Panc1 (cell line): ENCODE results near the gene FGF14. TPM values are rescaled to one million over a fixed set of nuclear protein-coding genes. Genes with fewer than 3 reads are reported as not detected.

ENCODE experiments used
- ATAC-seq: fragments of 200-7000 bp; cut with Tn5 transposase; 2 replicates; pipeline ENCODE4 v1.9.1; 2020; ENCODE audit warnings: mild to moderate bottlenecking, moderate library complexity
- BruUV-seq: library from RNA; stranded (reverse); fragments of 400-500 nt; replicated peaks from 2 replicates; lab custom pipeline; 2021; lab: Mats Ljungman, UMichigan
- CTCF ChIA-PET: fragments of 300-600 bp; sonication (Branson Sonifier 250); formaldehyde crosslinking; loops from one replicate; lab custom pipeline; 2022; ENCODE audit warnings: antibody characterized with exemption; lab: Charles Lee
- POLR2A ChIA-PET: fragments of 300-600 bp; sonication (Branson Sonifier 250); formaldehyde crosslinking; loops from one replicate; lab custom pipeline; 2022; ENCODE audit warnings: antibody characterized with exemption; lab: Charles Lee
- DNase-seq: peaks from one replicate; pipeline ENCODE4 v3.0.0-alpha.2; 2010; ENCODE audit warnings: low read depth, low spot score
- H3K27ac ChIP-seq: 2 replicates; pipeline ENCODE4 v1.5.1; 2011; ENCODE audit warnings: mild to moderate bottlenecking, low read length, inconsistent platforms
- H3K27me3 ChIP-seq: fragments of 200-500 bp; sonication (Bioruptor generic); 2 replicates; pipeline ENCODE4 v1.6.0; 2014; ENCODE audit warnings: low read length, inconsistent platforms; ENCODE audit not compliant: control insufficient read depth, insufficient read depth
- H3K36me3 ChIP-seq: fragments of 200-500 bp; sonication (Bioruptor generic); 2 replicates; pipeline ENCODE4 v1.5.1; 2014; ENCODE audit warnings: inconsistent platforms, mild to moderate bottlenecking, low read length, moderate library complexity; ENCODE audit not compliant: control insufficient read depth, insufficient read depth
- H3K4me1 ChIP-seq: 2 replicates; pipeline ENCODE4 v1.5.1; 2011; ENCODE audit warnings: inconsistent platforms, mild to moderate bottlenecking, low read length, moderate library complexity; ENCODE audit not compliant: control insufficient read depth, insufficient read depth
- H3K4me3 ChIP-seq, 2 experiments: 2 replicates each; pipeline ENCODE4 v1.5.1; 2011 to 2012; ENCODE audit warnings: low read depth in 2 of 2, low read length in 2 of 2, mild to moderate bottlenecking in 2 of 2, inconsistent platforms in 1 of 2, moderate library complexity in 1 of 2
- H3K9me3 ChIP-seq: fragments of 200-500 bp; sonication (Bioruptor generic); 2 replicates; pipeline ENCODE4 v1.5.1; 2014; ENCODE audit warnings: low read depth, mild to moderate bottlenecking, inconsistent platforms, low read length, moderate library complexity; ENCODE audit not compliant: control insufficient read depth, insufficient read depth
- CTCF ChIP-seq: fragments of 450-650 bp; IDR thresholded peaks from 2 replicates; pipeline ENCODE4 v1.5.1; 2017; ENCODE audit warnings: mild to moderate bottlenecking
- POLR2AphosphoS5 ChIP-seq: IDR thresholded peaks from 2 replicates; pipeline ENCODE4 v1.6.1; 2012; ENCODE audit warnings: mild to moderate bottlenecking, low read depth, low read length, moderate library complexity
- SIN3A ChIP-seq: IDR thresholded peaks from 2 replicates; pipeline ENCODE4 v1.6.1; 2012; ENCODE audit warnings: low read depth, mild to moderate bottlenecking, low read length, moderate library complexity, borderline replicate concordance; ENCODE audit not compliant: insufficient read depth
- TCF7L2 ChIP-seq: IDR thresholded peaks from 2 replicates; pipeline ENCODE4 v1.6.1; 2011; ENCODE audit warnings: mild to moderate bottlenecking, low read depth, low read length, inconsistent platforms
- in situ Hi-C: cut with HindIII; loops from 2 replicates; pipeline ENCODE4 v1.10.0; 2016; ENCODE audit warnings: low sequenced_read_pairs, low pct_unique_long_range_greater_than_20kb
- intact Hi-C: fragments of 100-400 bp; cut with micrococcal nuclease; formaldehyde crosslinking; loops from one replicate; pipeline ENCODE4 v1.10.0; 2022; ENCODE audit not compliant: unreplicated experiment
- total RNA-seq: library from RNA; stranded (reverse); gene quantifications from one replicate; pipeline ENCODE4 v1.2.1, GENCODE V29; 2021; ENCODE audit not compliant: unreplicated experiment
- TF ChIP-seq, protein P1 (sequence below), 2 experiments: IDR thresholded peaks; 2 replicates each; pipeline ENCODE4 v1.6.1; 2011 to 2012; ENCODE audit warnings: low read depth in 2 of 2, control low read depth in 1 of 2, low read length in 1 of 2, mild to moderate bottlenecking in 1 of 2, moderate library complexity in 1 of 2; ENCODE audit not compliant: insufficient read depth in 1 of 2

The FGF14 gene
- total RNA-seq, 1 experiment from 2014 or later, result 0.03 TPM

- H3K36me3 ChIP-seq, result no peaks in the 10 kb centered on the region
- ATAC-seq (no peak), DNase-seq (no peak)
- no peaks in the 10 kb centered on the region for H3K4me1 ChIP-seq
- TF ChIP-seq, protein P1, sequence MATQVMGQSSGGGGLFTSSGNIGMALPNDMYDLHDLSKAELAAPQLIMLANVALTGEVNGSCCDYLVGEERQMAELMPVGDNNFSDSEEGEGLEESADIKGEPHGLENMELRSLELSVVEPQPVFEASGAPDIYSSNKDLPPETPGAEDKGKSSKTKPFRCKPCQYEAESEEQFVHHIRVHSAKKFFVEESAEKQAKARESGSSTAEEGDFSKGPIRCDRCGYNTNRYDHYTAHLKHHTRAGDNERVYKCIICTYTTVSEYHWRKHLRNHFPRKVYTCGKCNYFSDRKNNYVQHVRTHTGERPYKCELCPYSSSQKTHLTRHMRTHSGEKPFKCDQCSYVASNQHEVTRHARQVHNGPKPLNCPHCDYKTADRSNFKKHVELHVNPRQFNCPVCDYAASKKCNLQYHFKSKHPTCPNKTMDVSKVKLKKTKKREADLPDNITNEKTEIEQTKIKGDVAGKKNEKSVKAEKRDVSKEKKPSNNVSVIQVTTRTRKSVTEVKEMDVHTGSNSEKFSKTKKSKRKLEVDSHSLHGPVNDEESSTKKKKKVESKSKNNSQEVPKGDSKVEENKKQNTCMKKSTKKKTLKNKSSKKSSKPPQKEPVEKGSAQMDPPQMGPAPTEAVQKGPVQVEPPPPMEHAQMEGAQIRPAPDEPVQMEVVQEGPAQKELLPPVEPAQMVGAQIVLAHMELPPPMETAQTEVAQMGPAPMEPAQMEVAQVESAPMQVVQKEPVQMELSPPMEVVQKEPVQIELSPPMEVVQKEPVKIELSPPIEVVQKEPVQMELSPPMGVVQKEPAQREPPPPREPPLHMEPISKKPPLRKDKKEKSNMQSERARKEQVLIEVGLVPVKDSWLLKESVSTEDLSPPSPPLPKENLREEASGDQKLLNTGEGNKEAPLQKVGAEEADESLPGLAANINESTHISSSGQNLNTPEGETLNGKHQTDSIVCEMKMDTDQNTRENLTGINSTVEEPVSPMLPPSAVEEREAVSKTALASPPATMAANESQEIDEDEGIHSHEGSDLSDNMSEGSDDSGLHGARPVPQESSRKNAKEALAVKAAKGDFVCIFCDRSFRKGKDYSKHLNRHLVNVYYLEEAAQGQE (IDR thresholded peaks at IDR 0.05; ENCODE audit: insufficient read depth in 1 of 2, low read depth in 2 of 2, low read length in 1 of 2), result no peak
- no peak for TF ChIP-seq CTCF
- no peak for TF ChIP-seq POLR2AphosphoS5
- TF ChIP-seq SIN3A, result no peak
- TF ChIP-seq TCF7L2, result no peak
- no peaks in the 10 kb centered on the region for H3K9me3 ChIP-seq
- BruUV-seq, result no TSS peak
- in situ Hi-C loops, result no loop called here
- no peaks in the 10 kb centered on the region for H3K27me3 ChIP-seq
- POLR2A ChIA-PET, result no interaction called here
- CTCF ChIA-PET, result no interaction called here
- intact Hi-C loops, result no loop called here
- no peak overlapping the region for H3K4me3 ChIP-seq
- no peak overlapping the region for H3K27ac ChIP-seq
These were observed 112.2 kb downstream of the FGF14 start for GRCh38 chr13:102289606-102290005.

- ChIA-PET CTCF (no interaction called here), POLR2A (no interaction called here)
- no peak overlapping the region for H3K27ac ChIP-seq
- H3K4me1 ChIP-seq, result no peaks in the 10 kb centered on the region
- H3K4me3 ChIP-seq, result no peak overlapping the region
- no peaks in the 10 kb centered on the region for H3K9me3 ChIP-seq
- DNase-seq (no peak), ATAC-seq (no peak)
- intact Hi-C loops (no loop called here), in situ Hi-C loops (no loop called here)
- BruUV-seq, result no TSS peak
- no peaks in the 10 kb centered on the region for H3K27me3 ChIP-seq
- no peaks in the 10 kb centered on the region for H3K36me3 ChIP-seq
- TF ChIP-seq CTCF, result no peak
- TF ChIP-seq, protein P1 (IDR thresholded peaks at IDR 0.05; ENCODE audit: insufficient read depth in 1 of 2, low read depth in 2 of 2, low read length in 1 of 2), result no peak
- no peak for TF ChIP-seq TCF7L2
- TF ChIP-seq POLR2AphosphoS5, result no peak
- no peak for TF ChIP-seq SIN3A
These were observed 115.5 kb downstream of the FGF14 start for GRCh38 chr13:102286326-102286725.
